Cardiac muscle cell (in vitro differentiated cells and primary cell): ENCODE results near the gene EBF3. TPM values are rescaled to one million over a fixed set of nuclear protein-coding genes. Genes with fewer than 3 reads are reported as not detected.

Source experiments
- DNase-seq, 2 donors: peaks; one replicate each; pipeline versions ENCODE4 v3.0.0 to v3.0.0-alpha.2; 2010 to 2017; ENCODE audit warnings: low read depth in 1 of 2, low spot score in 1 of 2
- H3K27ac ChIP-seq: fragments of 200-600 bp; sonication (generic); 2 replicates; pipeline ENCODE4 v1.5.1; 2016
- H3K27me3 ChIP-seq: fragments of 200-600 bp; sonication (generic); 2 replicates; pipeline ENCODE4 v1.6.0; 2016; ENCODE audit warnings: control low read depth
- H3K36me3 ChIP-seq: fragments of 200-600 bp; sonication (generic); 2 replicates; pipeline ENCODE4 v1.5.1; 2016; ENCODE audit warnings: control low read depth
- H3K4me1 ChIP-seq: fragments of 200-600 bp; sonication (generic); 2 replicates; pipeline ENCODE4 v1.8.1; 2017; ENCODE audit warnings: low read depth, mild to moderate bottlenecking, mixed run types
- H3K4me3 ChIP-seq: fragments of 200-600 bp; sonication (generic); 2 replicates; pipeline ENCODE4 v1.5.1; 2016; ENCODE audit warnings: mild to moderate bottlenecking
- H3K9me3 ChIP-seq: fragments of 200-600 bp; sonication (generic); 2 replicates; pipeline ENCODE4 v1.5.1; 2017; ENCODE audit warnings: low read depth, mild to moderate bottlenecking, control low read depth
- polyA plus RNA-seq: library from polyadenylated mRNA; unstranded; fragments of >200 nt; fragmentation: Nextera tagmentation; extraction: Ambion mirVana; gene quantifications from 2 replicates; pipeline ENCODE4 v1.2.1, GENCODE V29; 2016
- total RNA-seq: library from RNA; depleted of rRNA; stranded (reverse); fragments of >200 nt; gene quantifications from 2 replicates; pipeline ENCODE4 v1.2.3, GENCODE V29; 2016
- TF ChIP-seq, protein P1 (sequence below): IDR thresholded peaks from 2 replicates; pipeline ENCODE4 v1.5.1; 2012; ENCODE audit warnings: low read depth, mild to moderate bottlenecking, low read length

Gene EBF3
- total and polyA plus RNA-seq, 2 experiments from 2014 or later: 0.61 to 2.8 TPM

DNA sequence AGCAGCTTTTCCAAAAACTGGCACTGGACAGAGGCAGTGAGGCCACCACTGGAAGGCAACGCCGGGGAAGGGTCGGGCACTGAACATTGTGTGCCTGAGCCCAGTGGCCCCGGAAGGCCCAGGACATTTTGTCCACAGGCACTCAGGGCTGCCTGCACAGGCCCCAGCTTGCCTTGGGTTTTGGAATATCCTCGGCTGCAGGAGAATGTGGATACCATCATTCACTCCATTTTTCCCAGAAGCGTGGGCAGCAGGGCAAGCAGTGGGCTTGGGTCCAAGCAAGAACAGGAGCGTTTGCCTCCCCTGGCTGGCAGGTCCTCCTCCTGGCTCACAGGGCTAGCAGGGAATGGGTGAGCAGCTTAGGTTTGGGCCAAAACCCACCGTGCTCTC, 147.4 kb downstream of the EBF3 start:
- TF ChIP-seq, protein P1, sequence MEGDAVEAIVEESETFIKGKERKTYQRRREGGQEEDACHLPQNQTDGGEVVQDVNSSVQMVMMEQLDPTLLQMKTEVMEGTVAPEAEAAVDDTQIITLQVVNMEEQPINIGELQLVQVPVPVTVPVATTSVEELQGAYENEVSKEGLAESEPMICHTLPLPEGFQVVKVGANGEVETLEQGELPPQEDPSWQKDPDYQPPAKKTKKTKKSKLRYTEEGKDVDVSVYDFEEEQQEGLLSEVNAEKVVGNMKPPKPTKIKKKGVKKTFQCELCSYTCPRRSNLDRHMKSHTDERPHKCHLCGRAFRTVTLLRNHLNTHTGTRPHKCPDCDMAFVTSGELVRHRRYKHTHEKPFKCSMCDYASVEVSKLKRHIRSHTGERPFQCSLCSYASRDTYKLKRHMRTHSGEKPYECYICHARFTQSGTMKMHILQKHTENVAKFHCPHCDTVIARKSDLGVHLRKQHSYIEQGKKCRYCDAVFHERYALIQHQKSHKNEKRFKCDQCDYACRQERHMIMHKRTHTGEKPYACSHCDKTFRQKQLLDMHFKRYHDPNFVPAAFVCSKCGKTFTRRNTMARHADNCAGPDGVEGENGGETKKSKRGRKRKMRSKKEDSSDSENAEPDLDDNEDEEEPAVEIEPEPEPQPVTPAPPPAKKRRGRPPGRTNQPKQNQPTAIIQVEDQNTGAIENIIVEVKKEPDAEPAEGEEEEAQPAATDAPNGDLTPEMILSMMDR: no peak
- DNase-seq: no peak
- Histone ChIP-seq H3K27me3 (no peaks in the 10 kb centered on the region), H3K9me3 (no peaks in the 10 kb centered on the region), H3K4me1 (no peaks in the 10 kb centered on the region), H3K36me3 (no peaks in the 10 kb centered on the region), H3K27ac (no peak overlapping the region), H3K4me3 (no peak overlapping the region)

DNA sequence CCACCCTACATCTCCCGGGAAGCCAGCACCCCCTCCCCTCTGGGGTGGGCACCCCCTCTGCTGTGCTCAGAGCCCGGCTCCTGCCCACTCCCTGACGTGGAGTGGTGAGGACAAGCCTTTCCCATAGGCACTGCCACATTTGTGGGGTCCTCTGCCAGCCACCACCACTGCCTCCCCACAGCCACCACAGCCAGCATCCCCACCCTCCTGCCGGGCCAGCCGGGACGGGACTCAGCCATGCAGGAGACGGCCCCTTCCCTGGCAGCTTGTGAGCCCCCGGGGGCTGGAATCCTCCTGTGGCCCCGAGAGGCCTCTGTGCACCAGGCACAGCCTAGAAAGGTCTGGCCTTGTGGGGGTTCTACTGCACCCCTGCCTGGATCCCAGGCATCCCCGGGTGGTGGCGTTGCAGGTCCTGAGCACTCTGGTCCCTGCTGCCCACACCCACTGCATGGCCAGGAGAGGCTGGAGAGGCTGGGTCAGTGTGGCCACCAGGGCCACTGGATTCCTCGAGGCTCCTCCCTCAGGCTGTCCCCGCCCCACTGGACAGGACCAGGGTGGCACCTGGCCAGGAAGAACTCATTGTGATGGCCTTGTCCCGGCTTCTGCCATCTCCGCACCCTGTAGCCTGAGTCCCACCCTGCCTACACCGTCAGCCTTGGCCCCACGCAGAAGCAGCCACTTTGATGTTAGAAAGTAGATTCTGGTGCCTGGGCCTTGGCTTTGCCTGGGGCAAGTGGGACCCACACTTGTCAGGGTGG, 148.0 kb downstream of the EBF3 start:
- H3K27me3 ChIP-seq: no peaks in the 10 kb centered on the region
- H3K4me1 ChIP-seq: no peaks in the 10 kb centered on the region
- no peak overlapping the region for H3K4me3 ChIP-seq
- TF ChIP-seq, protein P1: no peak
- DNase-seq: no peak
- H3K27ac ChIP-seq: no peak overlapping the region
- no peaks in the 10 kb centered on the region for H3K9me3 ChIP-seq
- H3K36me3 ChIP-seq: no peaks in the 10 kb centered on the region

DNA sequence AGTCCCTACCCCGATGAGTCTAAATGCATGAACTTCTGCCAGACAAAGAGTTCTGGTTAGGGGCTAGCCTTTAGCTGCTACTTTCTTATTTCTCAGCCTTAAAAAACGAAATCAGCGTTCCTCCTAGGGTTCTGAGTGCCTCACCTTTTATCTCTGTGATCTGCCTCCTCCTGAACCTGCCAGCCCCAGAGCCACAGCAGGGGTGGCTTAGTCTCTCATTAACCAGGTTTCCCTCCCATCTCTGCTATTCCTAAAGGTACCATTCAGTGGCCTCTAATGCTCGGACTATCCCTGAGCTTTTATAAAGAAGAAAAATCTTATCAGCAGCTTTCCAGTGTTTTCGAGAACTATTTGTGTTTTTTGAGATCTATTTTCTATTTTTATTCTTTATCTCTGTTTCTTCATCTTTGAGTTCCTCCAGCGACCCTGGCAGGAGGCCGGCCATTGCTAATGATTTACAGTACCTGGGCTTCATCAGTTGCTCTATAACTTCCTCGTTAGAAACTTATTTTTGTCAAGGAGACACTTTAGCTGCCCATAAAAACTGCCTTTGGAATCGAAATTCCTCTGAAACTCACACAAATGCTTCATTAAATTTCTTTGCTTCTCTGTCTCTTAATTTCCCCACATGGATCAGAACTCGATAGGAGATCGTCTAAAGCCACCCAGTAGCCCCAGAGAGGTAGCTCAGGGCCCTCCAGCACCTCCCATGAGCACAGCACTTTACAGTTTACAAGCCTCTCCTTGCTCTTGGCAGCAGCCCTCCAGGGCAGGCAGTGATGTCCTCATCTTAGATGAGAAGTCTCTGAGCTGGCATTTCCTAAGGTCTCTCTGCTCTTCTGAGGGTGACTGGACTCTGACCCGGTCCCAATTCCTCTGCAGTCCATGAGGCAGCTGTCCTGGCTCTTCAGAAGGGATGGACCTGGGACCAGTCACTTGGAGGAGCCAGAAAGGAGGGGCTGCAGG, 149.1 kb downstream of the EBF3 start:
- Histone ChIP-seq H3K27ac (no peak overlapping the region), H3K36me3 (no peaks in the 10 kb centered on the region), H3K4me1 (no peaks in the 10 kb centered on the region), H3K27me3 (no peaks in the 10 kb centered on the region), H3K4me3 (no peak overlapping the region), H3K9me3 (no peaks in the 10 kb centered on the region)
- no peak for DNase-seq
- TF ChIP-seq, protein P1: no peak

DNA sequence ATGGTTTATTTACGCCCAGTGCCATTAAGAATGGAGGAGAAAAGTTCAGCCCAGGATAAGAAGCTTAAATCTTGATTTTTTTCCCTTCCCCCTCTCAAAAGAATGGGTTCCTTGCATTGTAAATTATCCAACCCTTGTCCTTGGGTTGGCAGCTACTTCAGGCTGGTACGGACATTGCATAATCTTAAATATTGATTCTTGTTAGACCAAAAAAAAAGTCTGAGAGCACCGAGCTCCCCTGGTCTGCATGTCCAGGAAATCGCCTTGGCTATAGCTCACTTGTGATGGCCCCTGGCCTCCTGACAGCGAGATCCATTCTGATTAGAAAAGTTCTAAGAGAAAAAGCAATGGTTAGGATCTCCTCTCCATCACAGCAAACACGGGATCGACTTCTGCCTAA, 151.7 kb downstream of the EBF3 start:
- Histone ChIP-seq H3K27me3 (no peaks in the 10 kb centered on the region), H3K27ac (no peak overlapping the region), H3K9me3 (no peaks in the 10 kb centered on the region), H3K4me3 (no peak overlapping the region), H3K36me3 (no peaks in the 10 kb centered on the region), H3K4me1 (no peaks in the 10 kb centered on the region)
- TF ChIP-seq, protein P1: no peak
- DNase-seq: no peak

DNA sequence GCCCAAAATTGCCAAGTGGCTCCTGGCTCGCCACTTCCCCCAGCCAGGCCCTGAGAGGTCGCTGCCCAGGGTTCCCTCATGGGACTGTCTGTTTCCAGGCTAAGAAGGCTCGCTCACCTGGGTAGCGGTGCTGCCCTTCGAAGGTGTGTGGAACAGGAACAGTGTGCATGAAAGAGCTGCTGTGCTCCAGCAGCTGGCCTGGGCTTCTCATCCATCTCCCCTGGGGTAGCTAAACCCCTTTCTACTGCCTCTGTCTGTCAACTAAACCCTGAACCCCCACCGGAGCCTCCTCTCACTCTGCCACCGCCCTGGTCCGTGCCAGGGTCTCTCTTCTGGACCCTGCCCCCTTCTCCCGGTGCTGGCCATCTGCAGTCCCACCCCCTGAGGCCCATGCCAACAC, 152.9 kb downstream of the EBF3 start:
- no peak overlapping the region for H3K27ac ChIP-seq
- no peaks in the 10 kb centered on the region for H3K4me1 ChIP-seq
- TF ChIP-seq, protein P1: no peak
- H3K4me3 ChIP-seq: no peak overlapping the region
- H3K36me3 ChIP-seq: no peaks in the 10 kb centered on the region
- no peaks in the 10 kb centered on the region for H3K27me3 ChIP-seq
- DNase-seq: no peak
- no peaks in the 10 kb centered on the region for H3K9me3 ChIP-seq
